ENCODE data around the gene ADSS2.

DNA sequence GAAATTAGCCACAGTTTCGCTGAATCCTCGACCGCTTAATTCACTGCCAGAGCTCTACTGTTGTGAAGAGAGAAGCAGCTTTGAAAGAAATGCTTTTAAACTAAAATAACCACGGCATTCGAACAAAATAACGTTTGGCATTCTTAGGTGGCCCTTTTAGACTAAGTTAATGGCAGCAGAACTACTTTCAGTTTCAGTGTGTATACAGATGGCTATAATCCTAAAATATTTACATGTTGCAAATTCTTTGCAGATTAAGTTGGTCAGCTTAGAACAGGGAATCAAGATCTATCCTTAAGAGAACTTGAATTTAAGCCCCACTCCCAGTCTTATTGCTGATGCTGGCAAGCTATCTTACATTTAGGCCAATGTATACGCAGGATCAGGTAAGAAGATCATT lies 62.7 kb downstream of the ADSS2 start:
- TF ChIP-seq, protein P1, sequence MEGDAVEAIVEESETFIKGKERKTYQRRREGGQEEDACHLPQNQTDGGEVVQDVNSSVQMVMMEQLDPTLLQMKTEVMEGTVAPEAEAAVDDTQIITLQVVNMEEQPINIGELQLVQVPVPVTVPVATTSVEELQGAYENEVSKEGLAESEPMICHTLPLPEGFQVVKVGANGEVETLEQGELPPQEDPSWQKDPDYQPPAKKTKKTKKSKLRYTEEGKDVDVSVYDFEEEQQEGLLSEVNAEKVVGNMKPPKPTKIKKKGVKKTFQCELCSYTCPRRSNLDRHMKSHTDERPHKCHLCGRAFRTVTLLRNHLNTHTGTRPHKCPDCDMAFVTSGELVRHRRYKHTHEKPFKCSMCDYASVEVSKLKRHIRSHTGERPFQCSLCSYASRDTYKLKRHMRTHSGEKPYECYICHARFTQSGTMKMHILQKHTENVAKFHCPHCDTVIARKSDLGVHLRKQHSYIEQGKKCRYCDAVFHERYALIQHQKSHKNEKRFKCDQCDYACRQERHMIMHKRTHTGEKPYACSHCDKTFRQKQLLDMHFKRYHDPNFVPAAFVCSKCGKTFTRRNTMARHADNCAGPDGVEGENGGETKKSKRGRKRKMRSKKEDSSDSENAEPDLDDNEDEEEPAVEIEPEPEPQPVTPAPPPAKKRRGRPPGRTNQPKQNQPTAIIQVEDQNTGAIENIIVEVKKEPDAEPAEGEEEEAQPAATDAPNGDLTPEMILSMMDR (IDR thresholded peaks at IDR 0.05 in 2 of 3, conservative IDR thresholded peaks at IDR 0.05 in 1 of 3; ENCODE audit: borderline replicate concordance in 1 of 3, insufficient read depth in 1 of 3, low read depth in 2 of 3, low read length in 2 of 3) = no peak
- TF ChIP-seq, protein P2, sequence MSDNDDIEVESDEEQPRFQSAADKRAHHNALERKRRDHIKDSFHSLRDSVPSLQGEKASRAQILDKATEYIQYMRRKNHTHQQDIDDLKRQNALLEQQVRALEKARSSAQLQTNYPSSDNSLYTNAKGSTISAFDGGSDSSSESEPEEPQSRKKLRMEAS (IDR thresholded peaks at IDR 0.05) = no peak
- TF ChIP-seq, protein P3, sequence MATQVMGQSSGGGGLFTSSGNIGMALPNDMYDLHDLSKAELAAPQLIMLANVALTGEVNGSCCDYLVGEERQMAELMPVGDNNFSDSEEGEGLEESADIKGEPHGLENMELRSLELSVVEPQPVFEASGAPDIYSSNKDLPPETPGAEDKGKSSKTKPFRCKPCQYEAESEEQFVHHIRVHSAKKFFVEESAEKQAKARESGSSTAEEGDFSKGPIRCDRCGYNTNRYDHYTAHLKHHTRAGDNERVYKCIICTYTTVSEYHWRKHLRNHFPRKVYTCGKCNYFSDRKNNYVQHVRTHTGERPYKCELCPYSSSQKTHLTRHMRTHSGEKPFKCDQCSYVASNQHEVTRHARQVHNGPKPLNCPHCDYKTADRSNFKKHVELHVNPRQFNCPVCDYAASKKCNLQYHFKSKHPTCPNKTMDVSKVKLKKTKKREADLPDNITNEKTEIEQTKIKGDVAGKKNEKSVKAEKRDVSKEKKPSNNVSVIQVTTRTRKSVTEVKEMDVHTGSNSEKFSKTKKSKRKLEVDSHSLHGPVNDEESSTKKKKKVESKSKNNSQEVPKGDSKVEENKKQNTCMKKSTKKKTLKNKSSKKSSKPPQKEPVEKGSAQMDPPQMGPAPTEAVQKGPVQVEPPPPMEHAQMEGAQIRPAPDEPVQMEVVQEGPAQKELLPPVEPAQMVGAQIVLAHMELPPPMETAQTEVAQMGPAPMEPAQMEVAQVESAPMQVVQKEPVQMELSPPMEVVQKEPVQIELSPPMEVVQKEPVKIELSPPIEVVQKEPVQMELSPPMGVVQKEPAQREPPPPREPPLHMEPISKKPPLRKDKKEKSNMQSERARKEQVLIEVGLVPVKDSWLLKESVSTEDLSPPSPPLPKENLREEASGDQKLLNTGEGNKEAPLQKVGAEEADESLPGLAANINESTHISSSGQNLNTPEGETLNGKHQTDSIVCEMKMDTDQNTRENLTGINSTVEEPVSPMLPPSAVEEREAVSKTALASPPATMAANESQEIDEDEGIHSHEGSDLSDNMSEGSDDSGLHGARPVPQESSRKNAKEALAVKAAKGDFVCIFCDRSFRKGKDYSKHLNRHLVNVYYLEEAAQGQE (IDR thresholded peaks at IDR 0.05; ENCODE audit: low read depth) = no peak
- no peak for TF ChIP-seq RAD21 (IDR thresholded peaks at IDR 0.05; ENCODE audit: low read depth)
- no peak for TF ChIP-seq SRF (IDR thresholded peaks at IDR 0.05; ENCODE audit: low read depth)
- TF ChIP-seq POLR2AphosphoS5 (IDR thresholded peaks at IDR 0.05; ENCODE audit: low read depth, low read length) = no peak
- no peak for TF ChIP-seq ZFX (IDR thresholded peaks at IDR 0.05)
- no peak for TF ChIP-seq JUND (IDR thresholded peaks at IDR 0.05)
- no peak for TF ChIP-seq EZH2 (IDR thresholded peaks at IDR 0.05)

Measured in HCT116 (cell line).